GM21717 (cell line): ENCODE results near the gene SETD1B.
A peak's percentile ranks its signal among the peaks of the same experiment; 100 is the strongest.

ENCODE experiments used
- ATAC-seq: cut with Tn5 transposase; IDR thresholded peaks from one replicate; pipeline ENCODE4 v1.9.1; 2021; ENCODE audit warnings: mild to moderate bottlenecking, moderate library complexity; ENCODE audit not compliant: unreplicated experiment

Gene SETD1B

DNA sequence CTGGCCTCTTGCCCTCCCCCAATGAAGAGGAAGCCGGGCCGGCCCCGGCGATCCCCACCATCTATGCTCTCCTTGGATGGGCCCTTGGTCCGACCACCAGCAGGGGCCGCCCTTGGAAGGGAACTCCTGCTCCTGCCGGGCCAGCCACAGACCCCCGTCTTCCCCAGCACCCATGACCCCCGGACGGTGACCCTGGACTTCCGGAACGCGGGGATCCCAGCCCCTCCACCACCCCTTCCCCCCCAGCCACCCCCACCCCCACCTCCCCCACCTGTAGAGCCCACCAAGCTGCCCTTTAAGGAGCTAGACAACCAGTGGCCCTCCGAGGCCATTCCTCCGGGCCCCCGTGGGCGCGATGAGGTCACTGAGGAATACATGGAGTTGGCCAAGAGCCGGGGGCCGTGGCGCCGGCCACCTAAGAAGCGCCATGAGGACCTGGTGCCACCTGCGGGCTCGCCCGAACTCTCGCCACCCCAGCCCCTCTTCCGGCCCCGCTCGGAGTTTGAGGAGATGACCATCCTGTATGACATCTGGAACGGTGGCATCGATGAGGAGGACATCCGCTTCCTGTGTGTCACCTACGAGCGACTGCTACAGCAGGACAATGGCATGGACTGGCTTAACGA is 19.4 kb downstream of the SETD1B start:
- no peak for ATAC-seq

GRCh38 chr12:121823727-121824115 is 19.9 kb downstream of the SETD1B start:
- ATAC-seq: no peak

GRCh38 chr12:121825041-121825523 is 21.3 kb downstream of the SETD1B start:
- ATAC-seq: no peak

- ATAC-seq: no peak
Observed at GRCh38 chr12:121826318-121827150, 22.7 kb downstream of the SETD1B start.

GRCh38 chr12:121827351-121828099 is 23.7 kb downstream of the SETD1B start:
- no peak for ATAC-seq

DNA sequence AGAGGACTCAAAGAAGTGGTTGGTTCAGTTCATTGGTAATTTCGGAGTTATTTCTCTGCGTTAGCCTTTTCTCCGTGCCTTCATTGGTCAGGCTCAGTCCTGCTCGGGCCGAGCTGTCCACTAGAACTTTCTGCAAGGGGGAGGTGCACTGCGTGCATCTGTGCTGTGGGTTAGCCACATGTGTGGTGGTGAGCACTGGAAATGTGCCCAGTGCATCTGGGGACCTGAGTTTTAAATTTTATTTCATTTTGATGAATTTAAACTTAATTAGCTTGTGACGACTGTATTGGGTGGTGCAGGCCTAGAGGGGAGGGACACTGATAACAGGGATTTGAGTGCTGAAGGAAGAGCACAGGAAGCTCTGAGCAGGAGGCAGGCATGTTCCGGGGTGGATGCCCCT is 24.5 kb downstream of the SETD1B start:
- ATAC-seq: no peak

GRCh38 chr12:121828826-121829225 is 25.0 kb downstream of the SETD1B start:
- no peak for ATAC-seq

- ATAC-seq: no peak
Observed at GRCh38 chr12:121829250-121829918, 25.6 kb downstream of the SETD1B start.

DNA sequence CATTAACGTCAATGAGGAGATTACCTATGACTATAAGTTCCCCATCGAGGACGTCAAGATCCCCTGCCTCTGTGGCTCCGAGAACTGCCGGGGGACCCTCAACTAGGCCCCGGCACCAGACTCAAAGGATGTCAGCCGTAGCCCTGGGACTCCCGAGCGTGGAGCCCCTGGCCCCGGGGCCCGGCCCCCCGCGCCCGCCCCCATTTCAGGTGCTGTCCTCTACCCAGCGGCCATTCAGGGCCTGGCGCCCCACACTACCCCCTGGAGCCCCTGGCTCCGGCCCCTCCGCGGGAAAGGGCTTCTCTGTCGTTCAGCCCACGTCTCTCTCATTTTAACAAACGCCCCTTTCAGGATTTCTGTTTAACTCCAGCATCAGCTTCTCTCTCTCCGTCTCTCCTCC is 26.3 kb downstream of the SETD1B start:
- no peak for ATAC-seq

DNA sequence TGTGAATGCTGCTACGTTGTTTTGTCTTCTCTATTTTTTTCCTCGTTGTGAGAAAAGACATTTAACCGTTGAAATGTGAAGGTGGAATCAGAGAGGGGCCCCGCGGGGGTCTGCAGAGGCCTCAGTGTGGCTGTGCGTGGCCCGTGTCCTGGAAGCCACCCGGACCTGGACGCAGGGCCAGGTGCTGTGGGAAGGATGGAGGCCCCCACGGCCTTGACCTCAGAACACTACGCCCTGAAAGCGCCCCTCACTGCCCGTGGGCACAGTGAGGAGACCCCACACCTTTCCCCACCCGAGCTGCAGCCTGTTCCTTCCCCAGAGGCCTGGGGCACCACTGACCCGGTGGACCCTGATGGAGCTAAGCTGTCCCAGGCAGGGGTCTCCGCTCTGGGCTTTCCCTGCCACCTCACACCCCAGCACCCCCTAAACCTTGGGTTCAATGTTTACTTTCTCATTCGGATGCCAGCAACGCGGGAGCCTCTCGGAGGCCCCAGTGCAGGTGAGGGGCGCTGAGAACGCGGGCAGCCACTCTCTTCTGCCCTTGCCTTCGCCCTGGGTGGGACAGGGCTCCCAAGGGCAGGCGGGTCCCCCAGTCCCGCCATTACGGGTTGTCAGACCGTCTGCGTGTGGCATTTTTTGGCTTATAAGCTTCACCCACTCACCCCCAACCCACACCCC is 26.9 kb downstream of the SETD1B start:
- no peak for ATAC-seq

- no peak for ATAC-seq
Observed at GRCh38 chr12:121831571-121832245, 27.9 kb downstream of the SETD1B start.

DNA sequence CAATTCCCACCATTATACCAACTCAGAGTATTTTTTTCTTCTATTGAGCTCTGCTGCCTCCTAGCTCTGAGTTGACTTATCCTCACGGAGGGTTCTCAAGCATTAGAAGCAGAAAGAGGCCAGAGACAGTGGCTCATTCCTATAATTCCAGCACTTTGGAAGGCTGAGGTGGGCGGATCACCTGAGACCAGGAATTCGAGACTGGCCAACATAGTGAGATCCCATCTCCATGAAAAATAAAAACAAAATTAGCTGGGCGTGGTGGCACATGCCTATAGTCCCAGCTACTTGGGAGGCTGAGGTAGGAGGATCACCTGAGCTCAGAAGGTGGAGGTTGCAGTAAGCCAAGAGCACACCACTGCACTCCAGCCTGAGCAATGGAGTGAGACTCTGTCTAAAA is 33.9 kb downstream of the SETD1B start:
- ATAC-seq: no peak

GRCh38 chr12:121838126-121838525 is 34.3 kb downstream of the SETD1B start:
- ATAC-seq: no peak

GRCh38 chr12:121839106-121839992 is 35.5 kb downstream of the SETD1B start:
- peak; percentile 93 for ATAC-seq

DNA sequence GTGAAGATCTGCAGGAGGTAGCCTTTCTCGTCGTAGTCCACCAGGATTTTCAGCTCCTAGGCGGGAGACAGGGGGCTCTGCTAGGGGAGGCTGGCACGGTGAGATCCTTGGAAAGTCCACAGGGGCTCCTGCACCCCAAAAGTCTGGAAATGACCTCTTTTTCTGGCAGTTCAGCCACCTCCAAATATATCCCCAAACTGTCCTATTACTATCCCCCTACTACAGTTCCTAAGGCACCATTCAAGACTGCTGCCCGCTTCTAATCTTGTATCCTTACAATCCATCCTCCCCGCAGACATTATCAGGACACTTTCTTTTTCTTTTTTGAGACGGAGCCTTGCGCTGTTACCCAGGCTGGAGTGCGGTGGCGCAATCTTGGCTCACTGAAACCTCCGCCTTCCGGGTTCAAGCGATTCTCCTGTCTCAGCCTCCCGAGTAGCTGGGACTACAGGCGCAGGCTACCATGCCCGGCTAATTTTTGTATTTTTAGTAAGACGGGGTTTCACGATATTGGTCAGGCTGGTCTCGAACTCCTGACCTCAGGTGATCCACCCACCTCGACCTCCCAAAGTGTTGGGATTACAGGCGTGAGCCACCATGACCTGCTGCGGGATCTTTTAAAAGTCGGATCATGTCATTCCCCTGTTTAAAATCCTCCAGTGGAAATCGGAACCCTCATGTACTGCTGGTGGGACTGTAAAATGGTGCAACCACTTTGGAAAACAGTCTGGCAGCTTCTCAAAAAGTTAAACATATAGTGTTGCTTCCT is 36.4 kb downstream of the SETD1B start:
- no peak for ATAC-seq

- ATAC-seq: no peak
Observed at GRCh38 chr12:121843236-121843982, 39.6 kb downstream of the SETD1B start.

DNA sequence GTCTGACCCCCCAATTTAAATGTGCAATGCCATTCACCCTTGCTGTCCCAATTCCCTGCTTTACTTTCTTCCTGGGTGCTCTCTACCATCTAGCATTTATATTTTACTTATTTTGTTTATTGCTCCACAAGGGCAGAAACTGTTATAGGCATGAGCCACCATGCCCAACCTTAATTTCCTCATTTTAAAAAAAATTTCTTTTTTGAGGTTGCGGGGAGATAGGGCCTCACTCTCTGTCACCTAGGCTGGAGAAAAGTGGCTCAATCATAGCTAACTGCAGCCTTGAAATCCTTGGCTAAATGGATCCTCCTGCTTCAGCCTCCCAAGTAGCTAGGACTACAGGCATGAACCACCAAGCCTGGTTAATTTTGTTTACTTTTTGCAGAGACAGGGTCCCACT is 41.9 kb downstream of the SETD1B start:
- ATAC-seq: no peak

DNA sequence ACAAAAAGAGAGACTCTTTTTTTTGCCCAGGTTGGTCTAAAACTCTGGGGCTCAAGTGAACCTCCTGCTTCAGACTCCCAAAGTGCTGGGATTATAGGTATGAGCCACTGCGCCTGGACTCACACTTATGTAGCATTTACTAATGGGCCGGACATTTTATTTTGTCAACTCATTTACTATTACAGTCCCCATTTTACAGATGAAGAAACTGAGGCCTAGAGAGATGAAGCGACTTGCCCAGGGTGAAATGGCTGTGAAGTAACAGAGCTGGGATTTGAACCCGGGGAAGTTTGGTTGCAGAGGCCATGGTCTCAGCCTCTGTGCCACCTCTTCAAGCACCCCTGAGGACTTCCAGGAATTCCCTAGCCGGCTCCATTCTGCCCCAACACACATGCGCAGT is 45.4 kb downstream of the SETD1B start:
- ATAC-seq: no peak
